ENCODE measurements around the gene GRID1.

- no peak for TF ChIP-seq EZH2phosphoT487 (IDR thresholded peaks at IDR 0.05; ENCODE audit: insufficient read depth, low read depth)
- TF ChIP-seq EZH2 (IDR thresholded peaks at IDR 0.05; ENCODE audit: insufficient read depth, poor library complexity, severe bottlenecking), result no peak
Measured at GRCh38 chr10:85622425-85622824, 744.2 kb downstream of the GRID1 start.
